K562 (cell line): Measurements from ENCODE around the gene ATP13A2. TPM values are rescaled to one million over a fixed set of nuclear protein-coding genes. Genes with fewer than 3 reads are reported as not detected.
A peak's percentile ranks its signal among the peaks of the same experiment; 100 is the strongest.

Experiments
- ATAC-seq: fragments of 200-7000 bp; cut with Tn5 transposase; 3 replicates; pipeline ENCODE4 v1.9.1; 2020; ENCODE audit warnings: moderate library complexity
- BruUV-seq: library from RNA; stranded (reverse); fragments of 400-500 nt; replicated peaks from 2 replicates; lab custom pipeline; 2021; lab: Mats Ljungman, UMichigan
- CTCF ChIA-PET: fragments of 300-600 bp; formaldehyde crosslinking; extraction: SDS; loops from one replicate; lab custom pipeline; 2021; ENCODE audit warnings: low intra/inter-chr PET ratio; lab: Yijun Ruan, JAX
- POLR2A ChIA-PET: fragments of 300-600, 350-650 bp; sonication (Branson Sonifier 250); formaldehyde crosslinking; extraction: SDS; loops from one replicate; lab custom pipeline; 2021; ENCODE audit warnings: antibody characterized with exemption, inconsistent platforms; lab: Yijun Ruan, JAX
- DNase-seq, 4 experiments: peaks; one replicate each; pipeline versions ENCODE4 v3.0.0 to v3.0.0-alpha.2; 2011 to 2018; ENCODE audit warnings: low spot score in 3 of 4, mixed read lengths in 3 of 4; ENCODE audit errors: extremely low read depth in 1 of 4
- FAIRE-seq: peaks from 2 replicates; lab custom pipeline; 2011; peaks lifted over from hg19 to GRCh38; lab: Jason Lieb, UNC
- H2AFZ ChIP-seq: 2 replicates; pipeline ENCODE4 v1.6.0; 2011; ENCODE audit warnings: low read depth, low read length, control low read depth, inconsistent platforms
- H3K27ac ChIP-seq: fragments of 200-600 bp; 3 replicates; pipeline ENCODE4 v1.8.0; 2011; ENCODE audit warnings: low read depth, mild to moderate bottlenecking, control low read depth, inconsistent platforms, low read length, moderate library complexity, mixed read lengths; ENCODE audit errors: extremely low read depth
- H3K27me3 ChIP-seq, 2 experiments: fragments of 300-600 bp in 1 of 2; 2 replicates in 1 of 2; 3 replicates in 1 of 2; pipeline versions ENCODE4 v1.6.0 to v1.8.0; 2011; ENCODE audit warnings: inconsistent platforms in 2 of 2, low read length in 2 of 2, mild to moderate bottlenecking in 1 of 2, mixed read lengths in 1 of 2, moderate library complexity in 1 of 2; ENCODE audit not compliant: control insufficient read depth in 2 of 2, insufficient read depth in 2 of 2
- H3K36me3 ChIP-seq: fragments of 300-600 bp; 3 replicates; pipeline ENCODE4 v1.8.0; 2011; ENCODE audit warnings: mild to moderate bottlenecking, low read length, inconsistent platforms; ENCODE audit not compliant: control insufficient read depth, insufficient read depth
- H3K4me1 ChIP-seq, 2 experiments: fragments of 200-600 bp in 1 of 2; replicated peaks in 1 of 2; 2 replicates in 1 of 2; 3 replicates in 1 of 2; pipeline versions ENCODE4 v1.5.1 to v1.8.0; 2011; ENCODE audit warnings: inconsistent platforms in 2 of 2, low read length in 2 of 2, mild to moderate bottlenecking in 1 of 2, mixed read lengths in 1 of 2, moderate library complexity in 1 of 2; ENCODE audit not compliant: control insufficient read depth in 2 of 2, insufficient read depth in 2 of 2
- H3K4me2 ChIP-seq: 2 replicates; pipeline ENCODE4 v1.6.1; 2011; ENCODE audit warnings: low read length, control low read depth, inconsistent platforms, mixed read lengths; ENCODE audit not compliant: insufficient read depth
- H3K4me3 ChIP-seq: fragments of 200-600 bp; sonication (generic), shearing (Covaris generic); 2 replicates; pipeline ENCODE4 v1.5.1; 2016; ENCODE audit warnings: control low read depth, inconsistent platforms
- H3K79me2 ChIP-seq: fragments of 200-600 bp; 3 replicates; pipeline ENCODE4 v1.8.0; 2011; ENCODE audit warnings: low read length, inconsistent platforms; ENCODE audit not compliant: control insufficient read depth, insufficient read depth
- H3K9ac ChIP-seq, 2 experiments: 2 replicates each; pipeline versions ENCODE4 v1.6.0 to v1.6.1; 2011; ENCODE audit warnings: low read depth in 2 of 2, low read length in 2 of 2, control low read depth in 1 of 2, inconsistent platforms in 1 of 2, mild to moderate bottlenecking in 1 of 2, mixed read lengths in 1 of 2; ENCODE audit not compliant: insufficient read depth in 1 of 2
- H3K9me1 ChIP-seq: one replicate; pipeline ENCODE4 v1.6.0; 2011; ENCODE audit warnings: inconsistent platforms, mild to moderate bottlenecking, low read length, moderate library complexity; ENCODE audit not compliant: control insufficient read depth, insufficient read depth
- H3K9me3 ChIP-seq: replicated peaks from 2 replicates; pipeline ENCODE4 v1.5.1; 2011; ENCODE audit warnings: low read depth, low read length, inconsistent platforms; ENCODE audit not compliant: control insufficient read depth, insufficient read depth
- H4K20me1 ChIP-seq: replicated peaks from 2 replicates; pipeline ENCODE4 v1.6.1; 2011; ENCODE audit warnings: low read length, inconsistent platforms, mixed read lengths; ENCODE audit not compliant: control insufficient read depth, insufficient read depth
- CBX5 ChIP-seq: IDR thresholded peaks from 2 replicates; pipeline ENCODE4 v1.6.1; 2014; ENCODE audit warnings: low read depth, borderline replicate concordance
- GABPB2 ChIP-seq: fragments of 250-450 bp; sonication (Bioruptor Pico); conservative IDR thresholded peaks from 2 replicates; pipeline ENCODE4 v1.5.1; 2021; ENCODE audit warnings: mild to moderate bottlenecking
- JUNB ChIP-seq: fragments of 450-650 bp; formaldehyde crosslinking; conservative IDR thresholded peaks from 2 replicates; pipeline ENCODE4 v1.4.0; 2020; ENCODE audit warnings: mild to moderate bottlenecking
- MYBL2 ChIP-seq, 2 experiments: fragments of 450-650 bp in 1 of 2; sonication (generic) in 1 of 2; formaldehyde crosslinking in 1 of 2; IDR thresholded peaks; 2 replicates each; pipeline versions ENCODE4 v1.6.1 to v1.8.1; 2017 to 2022; ENCODE audit warnings: borderline replicate concordance in 1 of 2, inconsistent platforms in 1 of 2, low read depth in 1 of 2, mild to moderate bottlenecking in 1 of 2, missing genetic modification reagents in 1 of 2, moderate library complexity in 1 of 2
- PRPF4 ChIP-seq: fragments of 200-400 bp; formaldehyde crosslinking; IDR thresholded peaks from one replicate; pipeline ENCODE4 v1.6.1; 2017; ENCODE audit warnings: low read length, low read depth, mild to moderate bottlenecking; ENCODE audit not compliant: insufficient read depth, poor library complexity, severe bottlenecking
- SPI1 ChIP-seq: IDR thresholded peaks from 2 replicates; pipeline ENCODE4 v1.6.1; 2011; ENCODE audit warnings: low read depth, low read length, control low read depth, borderline replicate concordance
- TBP ChIP-seq: optimal IDR thresholded peaks from 2 replicates; pipeline ENCODE3; 2011; ENCODE audit warnings: low read depth, low read length, improper control_type of control experiment
- in situ Hi-C: fragments of 300-500 bp; cut with MboI; formaldehyde crosslinking; loops from 4 replicates; pipeline ENCODE4 v1.15.0; 2018; ENCODE audit warnings: inconsistent platforms, mixed read lengths
- intact Hi-C: fragments of 100-400 bp; cut with micrococcal nuclease; formaldehyde crosslinking; loops from 2 replicates; pipeline ENCODE4 v1.14.2; 2022
- polyA plus RNA-seq, 8 experiments: library from polyadenylated mRNA; depleted of rRNA in 4 of 8; stranded (reverse) in 5 of 8; unstranded in 3 of 8; fragments of >200 nt; fragmentation: Nextera tagmentation in 2 of 8; fragmentation: Illumina TruSeq in 1 of 8; extraction: Ambion mirVana in 2 of 8; extraction: Trizol in 1 of 8; gene quantifications; 2 replicates each; pipeline versions ENCODE4 v1.2.1 to v1.2.3, GENCODE V29; 2011 to 2014; ENCODE audit warnings: inconsistent platforms in 1 of 8, missing spikeins in 1 of 8
- total RNA-seq, 7 experiments: library from RNA; depleted of rRNA in 6 of 7; stranded (reverse); fragments of >200 nt in 6 of 7; fragmentation: Illumina TruSeq in 2 of 7; extraction: Trizol in 2 of 7; gene quantifications; 2 replicates each; pipeline versions ENCODE4 v1.2.1 to v1.2.3, GENCODE V29; 2011 to 2021; ENCODE audit warnings: low replicate concordance in 1 of 7
- TF ChIP-seq, protein P1 (sequence below): IDR thresholded peaks from 3 replicates; pipeline ENCODE4 v1.6.1; 2011; ENCODE audit warnings: borderline replicate concordance, mild to moderate bottlenecking, moderate library complexity; ENCODE audit not compliant: insufficient read length; ENCODE audit errors: extremely low read depth

The ATP13A2 gene
- total and polyA plus RNA-seq, 9 of the 15 experiments (the other 6 are each of a cell fraction or from before 2014, with no cell fraction given) = 0.36 to 56.3 (median 16.3) TPM

DNA sequence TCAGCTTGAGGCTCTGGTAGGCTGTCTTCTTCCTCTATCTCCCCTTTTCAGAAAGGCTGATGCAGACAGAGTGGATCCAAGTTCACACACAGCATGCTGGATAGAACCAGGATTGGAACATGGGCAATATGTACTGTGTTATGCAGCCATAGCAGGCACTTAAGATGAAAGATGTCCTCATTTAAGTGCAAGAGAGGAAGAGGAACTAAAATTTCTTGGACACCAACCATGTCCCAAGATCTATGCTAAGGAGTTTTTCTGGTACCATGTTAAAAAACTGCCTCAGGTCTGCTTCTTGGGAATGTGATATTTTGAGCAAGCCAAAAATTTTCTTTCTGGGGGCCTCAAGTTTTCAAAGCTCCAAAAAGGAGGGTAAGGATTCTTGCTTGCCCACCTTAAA lies 40.9 kb upstream of the ATP13A2 start:
- Histone ChIP-seq H2AFZ (no peak overlapping the region), H3K9ac (peak overlapping the region; percentile 62 to 85; a peak in 3 of 4 replicates), H3K4me3 (peak overlapping the region; percentile 53), H3K4me2 (peak overlapping the region; percentile 93), H3K9me1 (no peaks in the 10 kb centered on the region), H3K9me3 (no peaks in the 10 kb centered on the region), H3K27me3 (no peaks in the 10 kb centered on the region), H3K79me2 (peaks cover 55% of the 10 kb centered on the region), H3K27ac (peak overlapping the region; percentile 80; the same call in 2 of the 3 replicates), H4K20me1 (no peaks in the 10 kb centered on the region), H3K4me1 (peaks cover 0 to 15% of the 10 kb centered on the region in 2 experiments; a peak in 3 of 5 replicates), H3K36me3 (peaks cover 39% of the 10 kb centered on the region)
- DNase-seq = no peak
- FAIRE-seq = peak; percentile 44
- no TSS peak for BruUV-seq
- TF ChIP-seq JUNB (CRISPR knock-in tag) (no peak), TBP (no peak), MYBL2 (IDR thresholded peaks at IDR 0.05; ENCODE audit: low read depth) (no peak), MYBL2 (CRISPR knock-in tag; IDR thresholded peaks at IDR 0.05; ENCODE audit: borderline replicate concordance) (no peak), SPI1 (0 out of 2 replicates have a peak, but pooled peaks have one; percentile 8), GABPB2 (CRISPR knock-in tag) (no peak), PRPF4 (no peak), CBX5 (no peak)
- TF ChIP-seq, protein P1, sequence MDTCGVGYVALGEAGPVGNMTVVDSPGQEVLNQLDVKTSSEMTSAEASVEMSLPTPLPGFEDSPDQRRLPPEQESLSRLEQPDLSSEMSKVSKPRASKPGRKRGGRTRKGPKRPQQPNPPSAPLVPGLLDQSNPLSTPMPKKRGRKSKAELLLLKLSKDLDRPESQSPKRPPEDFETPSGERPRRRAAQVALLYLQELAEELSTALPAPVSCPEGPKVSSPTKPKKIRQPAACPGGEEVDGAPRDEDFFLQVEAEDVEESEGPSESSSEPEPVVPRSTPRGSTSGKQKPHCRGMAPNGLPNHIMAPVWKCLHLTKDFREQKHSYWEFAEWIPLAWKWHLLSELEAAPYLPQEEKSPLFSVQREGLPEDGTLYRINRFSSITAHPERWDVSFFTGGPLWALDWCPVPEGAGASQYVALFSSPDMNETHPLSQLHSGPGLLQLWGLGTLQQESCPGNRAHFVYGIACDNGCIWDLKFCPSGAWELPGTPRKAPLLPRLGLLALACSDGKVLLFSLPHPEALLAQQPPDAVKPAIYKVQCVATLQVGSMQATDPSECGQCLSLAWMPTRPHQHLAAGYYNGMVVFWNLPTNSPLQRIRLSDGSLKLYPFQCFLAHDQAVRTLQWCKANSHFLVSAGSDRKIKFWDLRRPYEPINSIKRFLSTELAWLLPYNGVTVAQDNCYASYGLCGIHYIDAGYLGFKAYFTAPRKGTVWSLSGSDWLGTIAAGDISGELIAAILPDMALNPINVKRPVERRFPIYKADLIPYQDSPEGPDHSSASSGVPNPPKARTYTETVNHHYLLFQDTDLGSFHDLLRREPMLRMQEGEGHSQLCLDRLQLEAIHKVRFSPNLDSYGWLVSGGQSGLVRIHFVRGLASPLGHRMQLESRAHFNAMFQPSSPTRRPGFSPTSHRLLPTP = no peak
- in situ Hi-C loops (loop anchor here (5.0 kb wide), 1 partner anchor 95 kb away; no protein-coding TSS in a partner anchor), intact Hi-C loops (loop anchor here (10.0 kb wide), 1 partner anchor 282 kb away; no protein-coding TSS in a partner anchor)
- ChIA-PET CTCF (interaction anchor here (0.6 kb wide), 1 partner anchor 1422 kb away, joined by 3 read pairs; no protein-coding TSS in a partner anchor), POLR2A (interaction anchor here (0.6 to 0.8 kb wide), 3 partner anchors 66 to 187 kb away, joined by 3 to 4 read pairs (median 3); no protein-coding TSS in a partner anchor)
- no peak for ATAC-seq
